Ectodermal cell (in vitro differentiated cells): Measurements from ENCODE around the gene MYLK.
A peak's percentile ranks its signal among the peaks of the same experiment; 100 is the strongest.
"Not testable (repeated sequence)": the region's sequence is repeated elsewhere in the genome, so short reads cannot be mapped to it uniquely, and the experiment has no call there.

Source experiments
- H3K27ac ChIP-seq: 2 replicates; pipeline ENCODE4 v1.7.0; 2013; ENCODE audit warnings: mild to moderate bottlenecking, low read depth, low read length; ENCODE audit not compliant: insufficient read depth, poor library complexity, severe bottlenecking
- H3K27me3 ChIP-seq: 2 replicates; pipeline ENCODE4 v1.7.0; 2013; ENCODE audit warnings: mild to moderate bottlenecking, low read length; ENCODE audit not compliant: insufficient read depth, control insufficient read depth, poor library complexity, severe bottlenecking
- H3K36me3 ChIP-seq: one replicate; pipeline ENCODE4 v1.7.0; 2013; ENCODE audit warnings: low read length; ENCODE audit not compliant: control insufficient read depth, insufficient read depth
- H3K4me1 ChIP-seq: one replicate; pipeline ENCODE4 v1.7.0; 2013; ENCODE audit warnings: low read length; ENCODE audit not compliant: control insufficient read depth, insufficient read depth
- H3K4me3 ChIP-seq: 2 replicates; pipeline ENCODE4 v1.7.0; 2013; ENCODE audit warnings: low read depth, low read length, control low read depth; ENCODE audit not compliant: insufficient read depth
- H3K9me3 ChIP-seq: 2 replicates; pipeline ENCODE4 v1.7.0; 2013; ENCODE audit warnings: mild to moderate bottlenecking, low read length, moderate library complexity; ENCODE audit not compliant: control insufficient read depth
- WGBS, 2 experiments: methylation state at CpG; one replicate each; pipeline ENCODE4 v1.1.7; 2013; ENCODE audit warnings: missing lambda C conversion rate in 2 of 2; 5-methylcytosine and 5-hydroxymethylcytosine counted together

MYLK gene

GRCh38 chr3:123899300-123899865 lies 15.3 kb upstream of the MYLK start:
- no peaks in the 10 kb centered on the region for H3K27me3 ChIP-seq
- H3K36me3 ChIP-seq, result no peaks in the 10 kb centered on the region
- H3K4me3 ChIP-seq, result no peak overlapping the region
- H3K4me1 ChIP-seq, result no peaks in the 10 kb centered on the region
- no peak overlapping the region for H3K27ac ChIP-seq
- 91 to 92% methylated on average over 5 of the region's 5 CpGs for WGBS, 2 experiments
- no peaks in the 10 kb centered on the region for H3K9me3 ChIP-seq

GRCh38 chr3:123893012-123893411 lies 8.9 kb upstream of the MYLK start:
- Histone ChIP-seq H3K4me1 (no peaks in the 10 kb centered on the region), H3K9me3 (peaks cover 5% of the 10 kb centered on the region), H3K4me3 (no peak overlapping the region), H3K27me3 (no peaks in the 10 kb centered on the region), H3K27ac (no peak overlapping the region), H3K36me3 (no peaks in the 10 kb centered on the region)
- whole genome bisulfite sequencing, 2 experiments, result 77 to 100% methylated on average over 1 of the region's 1 CpG

- Histone ChIP-seq H3K9me3 (peaks cover 5% of the 10 kb centered on the region), H3K4me1 (no peaks in the 10 kb centered on the region), H3K27ac (no peak overlapping the region), H3K36me3 (no peaks in the 10 kb centered on the region), H3K4me3 (no peak overlapping the region), H3K27me3 (no peaks in the 10 kb centered on the region)
- WGBS, 2 experiments, result 0% methylated on average over 1 of the region's 1 CpG
Observed at GRCh38 chr3:123892195-123892594, 8.1 kb upstream of the MYLK start.

- WGBS, 2 experiments, result 56 to 62% methylated on average over 1 of the region's 1 CpG
- not testable (repeated sequence) for H3K4me1 ChIP-seq, H3K27ac ChIP-seq, H3K27me3 ChIP-seq, H3K36me3 ChIP-seq, H3K4me3 ChIP-seq, H3K9me3 ChIP-seq
Observed at GRCh38 chr3:123890991-123891390, 6.9 kb upstream of the MYLK start.

- not testable (repeated sequence) for H3K4me1 ChIP-seq, H3K36me3 ChIP-seq, H3K9me3 ChIP-seq, H3K27me3 ChIP-seq, H3K4me3 ChIP-seq, H3K27ac ChIP-seq
- 89 to 93% methylated on average over 3 of the region's 3 CpGs for WGBS, 2 experiments
Observed at GRCh38 chr3:123890162-123890561, 6.0 kb upstream of the MYLK start.

GRCh38 chr3:123884993-123885392 lies 861 bp upstream of the MYLK start:
- H3K36me3 ChIP-seq, result no peaks in the 10 kb centered on the region
- H3K9me3 ChIP-seq, result no peaks in the 10 kb centered on the region
- H3K4me1 ChIP-seq, result peaks cover 22% of the 10 kb centered on the region
- H3K27me3 ChIP-seq, result peaks cover 6% of the 10 kb centered on the region
- H3K27ac ChIP-seq, result no peak overlapping the region
- H3K4me3 ChIP-seq, result no peak overlapping the region

- H3K4me1 ChIP-seq, result peaks cover 23% of the 10 kb centered on the region
- H3K36me3 ChIP-seq, result no peaks in the 10 kb centered on the region
- no peaks in the 10 kb centered on the region for H3K9me3 ChIP-seq
- H3K27ac ChIP-seq, result peak overlapping the region; percentile 16
- 2 to 3% methylated on average over 29 of the region's 29 CpGs for WGBS, 2 experiments
- peaks cover 6% of the 10 kb centered on the region for H3K27me3 ChIP-seq
- peak overlapping the region; percentile 77 for H3K4me3 ChIP-seq
Observed at GRCh38 chr3:123883701-123884202, 380 bp downstream of the MYLK start.

GRCh38 chr3:123883111-123883510 lies 1.0 kb downstream of the MYLK start:
- WGBS, 2 experiments, result 88% methylated on average over 4 of the region's 4 CpGs
- Histone ChIP-seq H3K4me3 (peak overlapping the region; percentile 77), H3K36me3 (no peaks in the 10 kb centered on the region), H3K9me3 (no peaks in the 10 kb centered on the region), H3K27ac (no peak overlapping the region), H3K4me1 (peaks cover 23% of the 10 kb centered on the region), H3K27me3 (peaks cover 6% of the 10 kb centered on the region)

- Histone ChIP-seq H3K9me3 (no peaks in the 10 kb centered on the region), H3K27me3 (peaks cover 6% of the 10 kb centered on the region), H3K4me3 (no peak overlapping the region), H3K27ac (no peak overlapping the region), H3K36me3 (no peaks in the 10 kb centered on the region), H3K4me1 (peaks cover 23% of the 10 kb centered on the region)
- WGBS, 2 experiments, result 93 to 95% methylated on average over 2 of the region's 2 CpGs
Observed at GRCh38 chr3:123881771-123882170, 2.4 kb downstream of the MYLK start.

GRCh38 chr3:123880998-123881561 lies 3.1 kb downstream of the MYLK start:
- Histone ChIP-seq H3K4me3 (no peak overlapping the region), H3K9me3 (no peaks in the 10 kb centered on the region), H3K4me1 (peaks cover 23% of the 10 kb centered on the region), H3K27ac (no peak overlapping the region), H3K36me3 (no peaks in the 10 kb centered on the region), H3K27me3 (peaks cover 6% of the 10 kb centered on the region)
- WGBS, 2 experiments, result 72 to 74% methylated on average over 6 of the region's 6 CpGs
